NCI-H226 (cell line): ENCODE results near the gene OR5H2.
"Not testable (repeated sequence)": the region's sequence is repeated elsewhere in the genome, so short reads cannot be mapped to it uniquely, and the experiment has no call there.

Experiments used
- DNase-seq: peaks from one replicate; pipeline ENCODE4 v3.0.0-alpha.2; 2015

Gene OR5H2

DNA sequence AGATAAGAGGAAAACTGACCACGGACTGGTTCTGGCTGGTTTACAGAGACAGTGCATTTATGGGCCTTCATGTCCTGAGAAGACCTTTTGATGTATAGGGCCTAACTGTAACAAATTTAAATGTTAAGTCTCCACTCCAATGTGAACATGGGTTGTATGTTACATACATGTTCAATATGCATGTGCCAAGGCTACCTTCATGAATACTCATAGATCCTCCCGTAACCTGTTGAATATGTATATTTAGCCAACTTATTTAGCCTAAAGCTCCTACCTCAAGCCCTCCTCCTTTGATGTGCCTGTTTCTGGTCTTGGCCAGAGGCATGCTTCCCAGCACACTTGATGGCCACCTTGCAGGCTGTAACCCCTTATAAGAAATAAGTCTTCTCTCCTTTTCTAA is at the start of gene OR5H2:
Gene OR5H2 (plus strand): TSS at position 301 of the 400 bp plus-strand sequence. CDS start 398 bp downstream, outside the sequence.
- no peak for DNase-seq

DNA sequence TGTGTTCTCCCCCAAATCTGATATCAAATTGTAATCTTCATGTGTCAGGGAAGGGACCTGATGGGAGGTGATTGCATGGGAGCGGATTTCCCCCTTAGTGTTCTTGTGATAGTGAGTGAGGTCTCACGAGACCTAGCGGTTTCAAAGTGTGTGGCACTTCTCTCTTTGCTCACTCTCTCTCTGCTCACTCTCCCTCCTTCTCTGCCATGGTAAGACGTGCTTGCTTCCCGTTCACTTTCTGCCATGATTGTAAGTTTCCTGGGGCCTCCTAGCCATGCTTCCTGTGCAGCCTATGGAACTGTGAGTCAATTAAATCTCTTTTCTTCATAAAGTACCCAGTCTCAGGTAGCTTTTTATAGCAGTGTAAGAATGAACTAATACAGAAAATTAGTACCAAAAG is 48.8 kb upstream of the OR5H2 start:
- no peak for DNase-seq

DNA sequence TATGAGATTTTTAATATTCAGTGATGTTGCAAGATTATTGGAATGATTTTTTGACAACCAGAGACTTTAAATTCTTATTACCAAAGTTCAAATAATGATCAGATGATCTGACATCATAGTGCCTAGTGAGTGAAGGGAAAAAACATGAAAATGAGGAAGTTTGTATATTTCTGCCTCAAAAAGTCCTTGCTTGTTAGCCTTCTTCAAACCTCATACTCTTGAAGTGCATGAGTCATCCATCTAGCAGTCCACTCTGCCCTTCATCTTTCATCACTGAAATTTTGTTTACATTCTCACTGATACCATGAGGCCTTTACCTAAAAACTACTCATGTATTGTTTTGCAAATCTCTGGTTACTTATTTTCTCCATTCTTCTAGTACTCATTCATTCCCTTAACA is 42.2 kb upstream of the OR5H2 start:
- DNase-seq, result peak; percentile 37

DNA sequence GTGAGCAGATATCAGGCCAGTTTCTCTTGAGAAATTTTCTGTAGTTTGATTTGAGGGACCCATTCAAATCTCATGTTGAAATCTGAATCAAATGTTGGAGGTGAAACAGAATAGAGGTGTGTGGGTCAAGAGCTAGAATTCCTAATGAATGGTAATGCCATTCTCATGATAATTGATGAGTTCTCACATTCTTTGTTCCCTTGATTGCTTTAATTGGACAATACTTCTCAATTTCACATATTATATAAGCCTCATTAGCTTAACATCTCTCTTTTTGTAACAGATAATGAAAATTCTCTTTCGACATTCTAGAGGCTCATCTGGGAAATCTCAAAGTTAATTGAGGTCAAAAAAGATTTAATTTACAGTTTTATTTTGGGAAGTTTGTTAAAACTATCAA is 40.1 kb upstream of the OR5H2 start:
- no peak for DNase-seq

DNA sequence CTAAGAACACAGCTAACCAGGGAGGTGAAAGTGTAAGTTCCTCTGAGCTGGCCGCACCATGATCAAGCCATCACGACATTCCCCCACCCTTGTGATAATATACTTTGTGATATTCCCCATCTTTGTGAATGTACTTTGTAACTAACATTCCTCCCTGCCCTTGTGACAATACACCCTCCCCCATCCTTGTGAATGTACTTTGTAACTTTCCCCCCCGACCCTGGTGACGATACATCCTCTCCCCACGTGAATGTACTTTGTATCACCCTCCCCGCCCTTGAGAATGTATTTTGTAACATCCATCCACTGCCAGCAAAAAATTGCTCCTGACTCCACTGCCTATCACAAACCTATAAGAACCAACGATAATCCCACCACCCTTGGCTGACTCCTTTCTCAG is 38.5 kb upstream of the OR5H2 start:
- DNase-seq, result no peak

DNA sequence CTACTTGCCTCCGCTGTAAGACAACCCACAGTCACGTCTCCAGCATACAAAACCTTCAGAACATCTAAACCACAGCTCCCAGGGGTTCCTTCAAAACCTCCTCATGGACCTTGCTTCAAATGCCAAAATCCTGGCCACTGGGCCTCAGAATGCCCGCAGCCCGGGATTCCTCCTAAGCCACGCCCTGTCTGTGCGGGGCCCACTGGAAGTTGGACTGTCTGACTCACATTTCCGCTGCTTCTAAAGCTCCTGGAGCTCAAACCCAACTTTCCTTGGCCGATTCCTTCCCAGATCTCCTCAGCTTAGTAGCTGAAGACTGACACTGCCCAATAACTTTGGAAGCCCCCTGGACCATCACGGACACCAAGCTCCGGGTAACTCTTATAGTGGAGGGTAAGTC is 36.2 kb upstream of the OR5H2 start:
- DNase-seq, result no peak

DNA sequence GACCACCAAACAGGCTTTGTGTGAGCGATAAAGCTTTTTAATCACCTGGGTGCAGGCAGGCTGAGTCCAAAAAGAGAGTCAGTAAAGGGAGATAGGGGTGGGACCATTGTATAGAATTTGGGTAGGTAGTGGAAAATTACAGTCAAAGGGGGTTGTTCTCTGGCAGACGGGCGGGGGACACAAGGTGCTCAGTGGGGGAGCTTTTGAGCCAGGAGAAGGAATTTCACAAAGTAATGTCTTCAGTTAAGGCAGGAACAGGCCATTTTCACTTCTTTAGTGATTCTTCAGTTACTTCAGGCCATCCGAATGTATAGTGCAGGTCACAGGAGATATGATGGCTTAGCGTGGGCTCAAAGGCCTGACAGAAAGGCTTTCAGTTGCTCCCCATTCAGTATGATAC is 26.3 kb upstream of the OR5H2 start:
- not testable (repeated sequence) for DNase-seq

DNA sequence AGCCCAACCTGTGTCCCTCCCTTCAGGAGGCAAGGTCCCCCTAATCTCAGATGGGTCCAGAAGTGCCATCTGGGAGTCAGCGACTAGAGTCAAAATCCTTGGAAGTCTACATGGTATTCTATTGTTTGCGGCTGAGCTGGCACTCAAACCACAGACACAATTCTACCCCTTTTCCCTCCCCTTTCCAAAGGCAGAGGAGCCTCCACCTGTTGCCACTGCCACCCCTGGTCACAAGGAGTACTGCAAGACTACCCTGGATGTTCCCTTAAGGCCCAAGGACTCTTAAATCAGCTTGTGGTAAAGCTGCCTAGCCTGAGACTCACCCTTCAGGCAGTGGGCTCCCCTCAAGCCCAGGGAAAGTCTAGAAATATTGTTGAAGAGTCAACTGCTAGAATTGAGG is 22.6 kb upstream of the OR5H2 start:
- DNase-seq, result no peak

DNA sequence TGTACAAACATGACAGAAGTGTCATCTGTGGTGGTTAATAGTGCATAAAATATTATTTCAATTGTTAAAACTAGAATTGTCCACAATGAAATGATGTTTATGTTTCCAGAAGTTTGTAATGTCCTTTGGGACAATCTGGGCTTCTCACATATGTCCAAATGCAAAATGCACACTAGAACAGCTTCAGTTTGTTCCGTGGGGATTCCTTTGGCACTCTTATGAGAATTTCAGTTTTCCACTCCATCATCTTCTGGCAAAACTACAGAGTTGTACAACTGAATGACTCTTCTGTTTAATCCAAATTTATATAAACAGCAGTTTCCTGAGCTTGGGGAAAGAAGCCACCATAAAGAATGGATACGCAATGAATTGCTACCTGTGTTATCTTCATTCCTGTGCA is 20.3 kb upstream of the OR5H2 start:
- DNase-seq, result no peak

DNA sequence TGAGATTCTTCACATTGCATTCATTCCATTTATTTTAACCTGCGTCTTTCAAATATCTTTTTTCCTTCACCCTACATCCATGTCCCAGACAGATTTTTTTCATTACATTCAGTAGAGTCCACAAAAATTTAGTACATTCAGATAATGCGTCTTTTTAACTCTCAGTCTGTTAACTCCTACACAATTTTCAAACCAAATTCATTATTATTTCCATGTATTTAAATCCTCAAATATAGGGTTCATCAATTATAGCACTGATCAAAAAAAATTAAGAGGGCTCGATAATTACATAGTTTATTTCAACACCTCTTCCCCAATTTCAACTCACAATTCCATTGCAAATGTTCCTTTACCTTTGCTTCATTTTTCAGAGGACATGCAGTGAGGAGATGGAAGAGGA is 18.4 kb upstream of the OR5H2 start, which contains the start of gene OR5H6:
Gene OR5H6 (plus strand): TSS at position 301 of the 400 bp plus-strand sequence. CDS start 89 bp downstream, at position 390.
- DNase-seq, result no peak

DNA sequence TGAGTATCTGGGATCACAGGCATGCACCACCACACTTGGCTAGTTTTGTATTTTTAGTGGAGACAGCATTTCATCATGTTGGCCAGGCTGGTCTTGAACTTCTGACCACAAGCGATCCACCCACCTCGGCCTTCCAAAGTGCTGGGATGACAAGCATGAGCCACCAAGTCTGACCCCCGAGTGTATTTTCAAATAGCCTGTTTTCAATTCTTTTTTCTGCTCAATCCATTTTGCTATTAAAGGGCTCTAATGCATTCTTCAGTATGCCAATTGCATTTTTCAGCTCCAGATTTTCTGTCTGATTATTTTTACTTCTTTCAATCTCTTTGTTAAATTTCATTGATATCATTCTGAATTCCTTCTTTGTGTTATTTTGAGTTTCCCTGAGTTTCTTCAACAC is 12.5 kb upstream of the OR5H2 start:
- no peak for DNase-seq

DNA sequence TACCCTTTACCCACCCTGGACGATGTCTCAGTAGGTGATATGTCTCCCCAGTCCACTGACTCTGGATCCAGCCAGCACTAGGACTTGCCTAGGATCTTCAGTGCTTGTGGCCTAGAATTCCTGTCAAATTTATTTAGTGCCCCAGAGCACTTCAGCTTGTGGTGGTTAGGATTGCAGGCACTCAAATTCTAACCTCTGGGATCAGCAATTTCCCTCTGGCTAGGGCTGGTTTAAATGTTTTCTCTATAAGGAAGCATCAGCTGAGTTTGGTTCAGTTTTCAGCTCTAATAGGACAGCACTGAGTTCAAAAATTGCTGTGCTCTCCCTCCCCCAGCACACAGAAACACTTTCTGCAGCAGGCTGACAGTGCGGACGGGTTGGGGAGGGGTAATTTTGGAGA is 10.2 kb upstream of the OR5H2 start:
- DNase-seq, result no peak

DNA sequence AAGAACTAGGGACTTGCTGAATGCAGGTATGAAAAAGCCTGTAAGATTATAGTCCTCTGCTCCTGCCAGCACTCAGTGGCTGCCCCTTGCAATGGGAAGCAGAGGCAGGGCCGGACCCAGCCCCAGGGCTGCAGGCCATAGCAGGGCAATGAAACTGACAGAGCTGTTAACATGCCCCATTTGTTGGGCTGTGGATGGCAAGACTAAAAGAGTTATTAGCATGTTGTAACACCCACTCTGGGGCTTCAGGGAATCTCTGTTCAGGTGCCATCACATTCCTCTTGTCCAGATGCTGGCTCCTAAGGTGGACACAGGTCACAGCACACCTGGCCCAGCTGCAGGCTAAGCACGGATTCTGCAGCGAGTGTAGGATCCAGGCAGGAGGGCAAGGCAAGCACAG is 7.4 kb upstream of the OR5H2 start:
- DNase-seq, result no peak

DNA sequence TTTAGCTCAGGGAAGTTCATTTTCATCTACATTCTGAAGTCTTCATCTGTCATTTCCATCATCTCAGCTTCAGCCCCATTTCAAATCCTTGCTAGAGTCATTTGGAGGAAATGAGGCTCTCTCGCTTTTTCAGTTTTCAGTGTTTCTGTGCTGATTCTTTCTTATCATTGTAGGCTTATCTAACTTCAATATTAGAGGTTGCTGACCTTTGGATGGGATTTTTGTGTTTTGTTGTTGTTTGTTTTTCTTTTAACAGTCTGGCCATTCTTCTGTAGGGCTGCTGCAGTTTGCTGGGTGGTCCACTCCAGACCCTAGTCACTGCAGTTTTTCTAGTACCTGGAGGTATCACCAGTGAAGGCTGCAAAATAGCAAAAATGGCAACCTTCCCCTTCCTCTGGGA is 8.6 kb downstream of the OR5H2 start:
- DNase-seq, result no peak

DNA sequence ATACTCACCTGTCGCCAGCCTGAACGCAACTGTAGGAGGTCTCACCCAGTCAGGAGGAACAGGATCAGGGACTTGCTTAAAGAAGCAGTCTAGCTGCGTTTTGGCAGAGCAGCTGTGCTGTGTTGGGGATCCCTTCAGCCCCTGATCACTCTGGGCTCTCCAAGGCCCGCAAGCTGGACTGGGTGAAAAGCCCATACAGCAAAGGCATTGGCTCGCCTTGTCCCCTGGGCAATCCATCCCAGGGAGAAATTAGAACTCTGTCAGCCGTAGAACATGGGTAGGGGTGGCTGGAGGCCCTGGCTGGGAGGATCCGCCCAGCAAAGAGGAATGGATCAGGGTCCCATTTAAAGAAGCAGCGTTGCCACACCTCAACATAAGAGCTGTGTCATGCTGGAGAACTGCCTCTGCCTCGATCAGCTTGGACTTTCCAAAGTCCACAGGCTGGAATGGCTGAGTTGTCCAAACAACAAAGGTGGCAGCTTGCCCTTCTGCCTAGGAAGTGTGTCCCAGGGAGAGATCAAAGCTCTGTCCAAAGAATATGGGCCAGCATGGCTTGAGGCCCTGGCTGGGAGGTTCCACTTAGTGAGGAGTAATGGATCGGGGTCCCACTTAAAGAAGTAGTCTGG is 9.1 kb downstream of the OR5H2 start:
- DNase-seq, result no peak

DNA sequence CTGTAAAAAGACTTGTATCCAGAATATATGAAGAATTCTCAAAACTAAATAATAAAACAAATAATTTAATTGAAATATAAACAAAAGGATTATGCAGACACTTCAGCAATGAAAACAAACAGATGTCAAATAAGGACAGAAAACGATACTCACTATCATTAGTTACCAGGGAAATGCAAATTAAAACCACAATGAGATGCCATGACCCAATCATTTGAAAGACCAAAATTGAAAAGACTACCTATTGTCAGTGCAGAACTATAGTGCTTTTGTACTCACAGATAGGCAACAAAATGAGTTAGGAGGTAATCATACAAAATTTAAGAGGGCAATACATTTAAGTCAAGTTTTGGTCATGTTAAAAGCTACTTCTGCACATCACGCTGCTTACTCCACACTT is 39.8 kb downstream of the OR5H2 start:
- DNase-seq, result no peak

DNA sequence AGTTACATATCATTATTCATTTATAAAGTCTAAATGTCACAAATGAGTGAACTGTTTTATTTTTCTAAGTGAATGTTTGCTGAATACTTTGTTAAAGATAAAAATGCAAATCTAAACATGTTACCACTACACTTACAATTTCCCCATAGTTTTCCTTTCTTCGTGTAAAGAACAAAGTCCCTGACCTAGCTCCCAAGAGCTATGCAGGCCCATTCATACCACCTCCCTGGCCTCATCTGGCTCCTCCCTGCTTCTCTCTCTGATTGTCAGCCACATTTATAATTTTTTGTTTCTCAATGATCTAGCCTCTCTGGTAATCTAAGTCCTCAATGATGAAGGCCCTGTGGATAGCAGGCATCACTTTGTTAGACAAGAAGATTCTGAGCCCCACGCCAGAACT is 40.4 kb downstream of the OR5H2 start:
- DNase-seq, result no peak

DNA sequence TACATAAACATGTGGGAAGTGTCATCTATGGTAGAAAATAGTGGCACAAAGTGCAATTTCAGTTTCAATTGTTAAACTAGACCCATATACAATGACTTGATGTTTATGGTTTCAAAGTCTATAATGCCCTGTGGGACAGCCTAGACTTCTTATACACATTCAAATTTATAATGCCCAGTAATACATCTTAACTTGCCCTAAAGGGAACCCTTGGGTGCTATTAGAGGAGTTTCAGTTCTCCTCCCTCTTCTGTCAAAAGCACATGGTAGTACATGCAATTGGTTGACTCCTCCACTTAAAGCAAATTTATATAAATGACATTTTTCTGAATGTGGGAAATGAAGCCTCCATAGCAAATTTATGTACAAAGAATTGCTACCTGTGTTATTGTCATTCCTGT is 41.1 kb downstream of the OR5H2 start:
- DNase-seq, result no peak

DNA sequence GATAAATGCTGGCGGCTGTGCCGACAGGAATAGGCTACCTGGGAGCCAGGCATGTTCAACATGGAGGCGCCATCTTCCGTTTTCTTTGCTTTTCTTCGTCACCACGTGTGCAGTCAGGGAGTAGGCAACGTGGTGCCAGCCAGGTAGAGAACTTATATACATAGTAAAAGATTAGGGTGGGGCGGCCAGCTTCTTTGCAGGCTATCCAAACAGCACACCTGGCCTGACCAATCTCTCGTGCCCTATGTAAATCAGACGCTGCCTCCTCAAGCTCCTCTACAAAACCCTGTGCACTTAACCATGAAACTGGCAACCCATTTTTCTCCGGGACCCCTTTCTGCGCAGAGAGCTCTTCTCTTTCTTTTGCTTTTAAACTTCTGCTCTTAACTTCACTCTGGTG is 42.8 kb downstream of the OR5H2 start:
- DNase-seq, result no peak

DNA sequence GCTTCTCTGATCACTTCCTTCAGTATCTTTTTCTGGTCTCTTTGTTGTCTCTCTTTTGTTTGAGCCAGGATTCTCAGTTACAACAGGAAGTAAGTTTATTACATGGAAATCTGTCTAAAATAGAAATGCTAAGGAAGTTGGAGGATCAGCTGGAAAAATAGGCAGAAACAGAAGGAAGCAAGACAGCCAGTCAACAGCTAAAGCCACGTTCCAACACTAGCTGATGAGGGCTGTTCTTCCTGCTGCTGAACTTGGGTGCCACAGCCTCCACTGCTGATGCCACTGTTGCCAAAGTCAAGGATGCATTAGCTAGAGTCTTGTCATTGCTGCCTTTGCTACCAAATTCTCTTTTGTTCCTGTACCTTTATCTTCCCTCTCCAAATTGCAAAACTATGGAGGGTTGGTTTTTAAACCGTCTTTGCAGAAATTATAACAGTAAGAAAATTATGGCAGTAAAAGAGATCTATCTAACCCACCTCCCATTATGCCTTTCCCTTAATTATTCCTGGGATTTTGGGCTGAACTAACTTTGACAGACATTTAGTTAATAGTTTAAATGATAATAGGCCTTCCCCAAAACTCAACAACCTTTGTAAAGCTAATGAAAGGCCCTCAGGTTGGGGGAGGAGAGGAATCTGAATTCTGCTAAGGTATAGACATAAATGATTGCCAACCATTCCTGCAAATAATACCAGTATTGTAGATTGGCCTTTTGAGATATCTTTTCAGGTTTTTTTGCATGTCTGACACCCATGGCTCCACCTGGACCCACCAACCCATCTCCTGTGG is 44.0 kb downstream of the OR5H2 start:
- no peak for DNase-seq

DNA sequence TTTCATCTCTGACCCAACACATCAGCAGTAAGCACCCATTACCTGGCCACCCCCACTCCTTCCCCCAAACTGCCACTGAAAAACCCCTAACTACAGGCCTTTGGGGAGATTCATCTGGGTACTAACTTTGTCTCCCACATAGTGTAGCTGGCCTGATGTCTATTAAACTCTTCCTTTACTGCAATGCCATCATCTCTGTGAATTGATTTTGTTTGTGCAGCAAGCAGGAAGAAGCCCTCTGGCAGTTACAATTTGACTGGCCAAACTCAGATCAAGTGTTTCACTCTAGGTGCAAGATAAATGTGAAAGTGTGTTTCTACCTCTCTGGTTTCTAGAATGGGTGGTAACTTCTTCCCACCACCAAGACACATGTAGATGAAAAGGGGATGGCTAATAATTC is 44.6 kb downstream of the OR5H2 start:
- no peak for DNase-seq

DNA sequence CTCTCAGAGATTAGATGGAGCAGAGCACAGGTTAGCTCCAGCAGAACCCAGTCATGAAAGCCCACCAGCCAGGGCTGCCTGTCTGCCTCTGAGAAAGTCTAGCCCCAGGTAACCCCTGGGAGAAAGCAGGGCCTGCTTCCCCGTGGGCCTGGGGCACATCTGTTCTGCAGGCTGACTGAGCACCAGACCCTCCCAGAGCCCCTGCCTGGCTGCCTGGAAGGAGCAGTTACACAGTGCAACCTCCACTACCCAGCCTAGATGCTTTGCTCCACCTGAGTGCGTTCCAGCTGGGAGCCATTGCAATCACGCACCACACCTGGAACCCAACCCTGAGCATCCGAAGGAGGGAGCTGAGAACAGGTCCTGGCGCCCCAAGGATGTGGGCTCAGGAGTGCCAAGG is 46.6 kb downstream of the OR5H2 start:
- no peak for DNase-seq

DNA sequence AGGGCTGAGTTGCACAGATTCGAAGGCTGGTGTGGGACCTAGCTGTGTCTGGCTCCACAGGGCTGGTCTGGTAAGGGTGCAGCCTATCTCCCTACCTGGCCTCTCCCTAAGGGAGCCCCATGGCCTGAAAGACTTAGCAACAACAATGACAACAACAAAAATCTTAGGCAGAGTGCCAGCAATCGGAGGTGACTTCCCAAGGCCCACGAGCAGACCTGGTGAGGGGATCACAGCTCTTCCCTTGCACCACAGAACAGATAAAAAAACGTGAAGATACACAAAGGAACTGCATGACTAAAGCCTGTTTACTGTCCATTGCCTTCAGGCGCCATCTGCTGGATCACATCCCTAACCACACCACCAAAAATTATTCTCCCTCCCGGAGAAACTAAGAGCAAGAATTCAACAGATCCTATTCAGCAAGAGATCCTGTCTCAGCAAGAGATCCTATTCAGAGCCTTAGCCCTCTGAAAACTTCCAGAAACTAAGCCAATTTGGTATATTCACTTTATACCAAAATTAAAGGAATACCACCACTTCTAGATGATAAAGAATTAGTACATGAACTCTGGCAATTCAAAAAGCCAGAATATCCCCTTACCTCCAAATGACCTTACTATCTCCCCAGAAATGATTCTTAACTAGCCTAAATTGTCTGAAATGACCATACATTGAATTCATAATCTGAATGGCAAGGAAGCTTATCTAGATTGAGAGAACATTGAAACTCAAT is 47.3 kb downstream of the OR5H2 start:
- peak; percentile 25 for DNase-seq

DNA sequence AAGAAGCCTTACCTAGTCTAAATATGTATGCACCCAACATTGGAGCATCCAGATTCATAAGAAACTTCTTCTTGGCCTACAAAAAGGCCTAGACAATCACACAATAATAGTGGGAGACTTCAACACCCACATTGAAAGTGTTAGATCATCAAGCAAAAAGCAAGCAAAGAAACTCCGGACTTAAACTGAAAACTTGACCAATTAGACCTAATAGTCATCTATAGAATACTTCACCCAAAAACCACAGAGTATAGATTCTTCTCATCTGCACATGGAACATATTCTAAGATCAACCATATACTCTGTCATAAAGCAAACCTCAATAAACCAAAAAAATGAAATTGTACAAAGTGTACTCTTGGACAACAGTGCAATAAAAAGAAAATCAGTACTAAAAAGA is 49.0 kb downstream of the OR5H2 start:
- no peak for DNase-seq
